K562 (cell line): ENCODE results near the gene RHEB. TPM values are rescaled to one million over a fixed set of nuclear protein-coding genes. Genes with fewer than 3 reads are reported as not detected.
A peak's percentile ranks its signal among the peaks of the same experiment; 100 is the strongest.

Source experiments
- BACH1 ChIP-seq: fragments of 200-800 bp; sonication (Bioruptor generic); IDR thresholded peaks from 2 replicates; pipeline ENCODE4 v1.6.1; 2016; ENCODE audit warnings: missing genetic modification characterization, missing compliant biosample characterization
- BHLHE40 ChIP-seq: IDR thresholded peaks from 2 replicates; pipeline ENCODE4 v1.6.1; 2011; ENCODE audit warnings: low read length, improper control_type of control experiment
- BRD4 ChIP-seq: fragments of 200-600 bp; sonication (generic); IDR thresholded peaks from 2 replicates; pipeline ENCODE4 v1.6.1; 2017; ENCODE audit warnings: inconsistent platforms
- CBFA2T2 ChIP-seq: fragments of 450-650 bp; conservative IDR thresholded peaks from 2 replicates; pipeline ENCODE4 v1.6.1; 2017; ENCODE audit warnings: mild to moderate bottlenecking
- CBX8 ChIP-seq: fragments of 200-600 bp; sonication (generic); IDR thresholded peaks from 2 replicates; pipeline ENCODE4 v1.6.1; 2012; ENCODE audit warnings: borderline replicate concordance, mixed run types, low read depth, mild to moderate bottlenecking, moderate library complexity, mixed read lengths, low read length, control low read depth, inconsistent platforms; ENCODE audit not compliant: poor library complexity, severe bottlenecking; ENCODE audit errors: extremely low read depth
- GATAD2A ChIP-seq: fragments of 450-650 bp; IDR thresholded peaks from 2 replicates; pipeline ENCODE4 v1.6.1; 2017
- GTF2E2 ChIP-seq: fragments of 200-800 bp; sonication (Bioruptor generic); IDR thresholded peaks from 2 replicates; pipeline ENCODE4 v1.6.1; 2016; ENCODE audit warnings: missing genetic modification characterization, missing compliant biosample characterization
- HLTF ChIP-seq: fragments of 450-650 bp; IDR thresholded peaks from 2 replicates; pipeline ENCODE4 v1.6.1; 2016
- KLF10 ChIP-seq: fragments of 250-450 bp; sonication (Bioruptor Pico); IDR thresholded peaks from 2 replicates; pipeline ENCODE4 v1.6.1; 2021; ENCODE audit warnings: matching md5 sums
- MYC ChIP-seq, 2 experiments: fragments of 250-450 bp in 1 of 2; sonication (Bioruptor Pico) in 1 of 2; IDR thresholded peaks; 2 replicates each; pipeline versions ENCODE4 v1.5.1 to v1.6.1; 2012 to 2021; ENCODE audit warnings: low read depth in 2 of 2, borderline replicate concordance in 1 of 2, improper control_type of control experiment in 1 of 2, low read length in 1 of 2, mild to moderate bottlenecking in 1 of 2, moderate library complexity in 1 of 2
- NR4A1 ChIP-seq, 2 experiments: fragments of 250-450 bp in 1 of 2; fragments of 450-650 bp in 1 of 2; sonication (Bioruptor Pico) in 1 of 2; IDR thresholded peaks; 2 replicates each; pipeline versions ENCODE4 v1.4.0 to v1.6.1; 2016 to 2020; ENCODE audit warnings: mild to moderate bottlenecking in 2 of 2, missing compliant biosample characterization in 1 of 2, missing genetic modification characterization in 1 of 2, moderate library complexity in 1 of 2
- SAFB2 ChIP-seq: fragments of 200-400 bp; formaldehyde crosslinking; IDR thresholded peaks from 2 replicates; pipeline ENCODE4 v1.6.1; 2018; ENCODE audit warnings: borderline replicate concordance, low read length, low read depth, moderate library complexity; ENCODE audit not compliant: severe bottlenecking
- SREBF2 ChIP-seq: sonication (generic); formaldehyde crosslinking; IDR thresholded peaks from 2 replicates; pipeline ENCODE4 v1.4.0; 2020; ENCODE audit warnings: mild to moderate bottlenecking, missing genetic modification reagents
- TAF7 ChIP-seq: fragments of 450-650 bp; IDR thresholded peaks from 2 replicates; pipeline ENCODE4 v1.6.1; 2016; ENCODE audit warnings: missing genetic modification characterization, missing compliant biosample characterization
- THRAP3 ChIP-seq: fragments of 450-650 bp; IDR thresholded peaks from 2 replicates; pipeline ENCODE4 v1.6.1; 2016; ENCODE audit warnings: mild to moderate bottlenecking, inconsistent platforms, borderline replicate concordance
- ZBED1 ChIP-seq: IDR thresholded peaks from 2 replicates; pipeline ENCODE4 v1.6.1; 2014
- ZFP30 ChIP-seq: fragments of 250-450 bp; sonication (Bioruptor Pico); IDR thresholded peaks from 2 replicates; pipeline ENCODE4 v1.8.0; 2022; ENCODE audit warnings: moderate library complexity, mild to moderate bottlenecking, inconsistent platforms, borderline replicate concordance
- ZNF780A ChIP-seq: fragments of 250-450 bp; sonication (Bioruptor Pico); IDR thresholded peaks from 2 replicates; pipeline ENCODE4 v1.5.0; 2021; ENCODE audit warnings: mild to moderate bottlenecking
- ZSCAN29 ChIP-seq: fragments of 450-650 bp; IDR thresholded peaks from 2 replicates; pipeline ENCODE4 v1.6.1; 2017
- polyA plus RNA-seq, 8 experiments: library from polyadenylated mRNA; depleted of rRNA in 4 of 8; stranded (reverse) in 5 of 8; unstranded in 3 of 8; fragments of >200 nt; fragmentation: Nextera tagmentation in 2 of 8; fragmentation: Illumina TruSeq in 1 of 8; extraction: Ambion mirVana in 2 of 8; extraction: Trizol in 1 of 8; gene quantifications; 2 replicates each; pipeline versions ENCODE4 v1.2.1 to v1.2.3, GENCODE V29; 2011 to 2014; ENCODE audit warnings: inconsistent platforms in 1 of 8, missing spikeins in 1 of 8
- total RNA-seq, 7 experiments: library from RNA; depleted of rRNA in 6 of 7; stranded (reverse); fragments of >200 nt in 6 of 7; fragmentation: Illumina TruSeq in 2 of 7; extraction: Trizol in 2 of 7; gene quantifications; 2 replicates each; pipeline versions ENCODE4 v1.2.1 to v1.2.3, GENCODE V29; 2011 to 2021; ENCODE audit warnings: low replicate concordance in 1 of 7
- TF ChIP-seq, protein P1 (sequence below): fragments of 250-450 bp; sonication (Bioruptor Pico); IDR thresholded peaks from 2 replicates; pipeline ENCODE4 v1.8.0; 2022; ENCODE audit warnings: moderate library complexity, mild to moderate bottlenecking, inconsistent platforms
- TF ChIP-seq, protein P2 (sequence below): IDR thresholded peaks from 2 replicates; pipeline ENCODE4 v1.6.1; 2011; ENCODE audit not compliant: insufficient read length; ENCODE audit errors: extremely low read depth
- TF ChIP-seq, protein P3 (sequence below), 2 experiments: fragments of 450-650 bp in 1 of 2; IDR thresholded peaks; 2 replicates each; pipeline ENCODE4 v1.6.1; 2011 to 2017; ENCODE audit warnings: low read depth in 2 of 2, antibody characterized with exemption in 1 of 2, borderline replicate concordance in 1 of 2, low read length in 1 of 2, mild to moderate bottlenecking in 1 of 2, mixed read lengths in 1 of 2; ENCODE audit not compliant: control insufficient read depth in 1 of 2

The RHEB gene
- total and polyA plus RNA-seq, 9 of the 15 experiments (the other 6 are each of a cell fraction or from before 2014, with no cell fraction given): 28.5 to 249 (median 182) TPM

DNA sequence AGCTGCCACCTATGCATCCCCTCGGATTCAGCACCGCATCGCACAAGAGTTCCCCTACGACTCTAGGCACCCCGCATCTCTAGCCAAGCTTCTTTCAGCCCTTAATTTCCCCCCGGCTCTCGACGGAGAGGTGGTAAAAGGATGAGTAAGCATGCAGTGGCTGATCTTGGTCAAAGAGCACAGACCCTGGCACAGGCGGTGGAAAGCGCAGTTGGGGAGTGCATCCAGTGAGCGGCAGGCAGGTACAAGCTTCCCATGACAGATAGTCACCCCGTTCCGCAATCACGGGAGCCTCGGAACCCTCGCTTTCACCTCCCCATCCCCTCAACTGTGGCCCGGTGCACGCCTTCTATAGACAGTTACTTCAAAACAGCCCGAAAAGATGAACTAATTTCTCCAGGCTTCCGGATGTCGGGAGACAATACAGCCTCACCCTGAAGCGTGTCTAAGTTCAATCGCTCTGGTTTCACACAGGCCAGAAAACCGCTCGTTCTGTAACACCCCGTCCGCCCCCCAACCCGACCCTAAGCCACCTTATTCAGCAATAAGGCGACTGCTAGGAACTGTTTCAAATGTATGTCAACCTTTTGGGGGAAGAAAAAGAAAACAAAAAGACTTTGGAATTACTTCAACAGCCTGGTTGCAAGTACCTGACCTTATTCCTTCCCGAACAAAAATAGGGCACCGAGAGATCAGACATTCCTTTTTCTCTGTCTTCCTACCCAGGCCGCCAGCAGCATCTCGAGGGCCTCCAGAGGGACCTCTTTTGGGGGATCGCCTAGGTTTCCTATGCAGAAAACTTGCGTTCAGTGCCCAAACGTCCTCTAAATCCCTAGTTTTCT is 1.4 kb downstream of the RHEB start (continued):
- TF ChIP-seq NR4A1 (CRISPR knock-in tag; IDR thresholded peaks at IDR 0.05) (no peak), NR4A1 (tag; IDR thresholded peaks at IDR 0.05) (no peak), SREBF2 (0 out of 2 replicates have a peak, but pooled peaks have one; percentile 75), MYC (IDR thresholded peaks at IDR 0.05; ENCODE audit: low read depth, low read length) (no peak), MYC (CRISPR knock-in tag; IDR thresholded peaks at IDR 0.05; ENCODE audit: borderline replicate concordance, low read depth) (no peak), ZBED1 (no peak), BRD4 (0 out of 2 replicates have a peak, but pooled peaks have one; percentile 11), ZFP30 (CRISPR knock-in tag) (no peak), ZSCAN29 (no peak), THRAP3 (no peak), KLF10 (CRISPR knock-in tag) (no peak), BHLHE40 (peak; percentile 27; the same call in 1 of the 2 replicates), ZNF780A (CRISPR knock-in tag) (no peak), CBX8 (no peak), GATAD2A (no peak), HLTF (no peak), TAF7 (no peak), GTF2E2 (tag) (no peak), CBFA2T2 (no peak), SAFB2 (no peak), BACH1 (tag) (no peak)
- TF ChIP-seq, protein P1, sequence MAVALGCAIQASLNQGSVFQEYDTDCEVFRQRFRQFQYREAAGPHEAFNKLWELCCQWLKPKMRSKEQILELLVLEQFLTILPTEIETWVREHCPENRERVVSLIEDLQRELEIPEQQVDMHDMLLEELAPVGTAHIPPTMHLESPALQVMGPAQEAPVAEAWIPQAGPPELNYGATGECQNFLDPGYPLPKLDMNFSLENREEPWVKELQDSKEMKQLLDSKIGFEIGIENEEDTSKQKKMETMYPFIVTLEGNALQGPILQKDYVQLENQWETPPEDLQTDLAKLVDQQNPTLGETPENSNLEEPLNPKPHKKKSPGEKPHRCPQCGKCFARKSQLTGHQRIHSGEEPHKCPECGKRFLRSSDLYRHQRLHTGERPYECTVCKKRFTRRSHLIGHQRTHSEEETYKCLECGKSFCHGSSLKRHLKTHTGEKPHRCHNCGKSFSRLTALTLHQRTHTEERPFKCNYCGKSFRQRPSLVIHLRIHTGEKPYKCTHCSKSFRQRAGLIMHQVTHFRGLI (CRISPR knock-in tag): no peak
- TF ChIP-seq, protein P2, sequence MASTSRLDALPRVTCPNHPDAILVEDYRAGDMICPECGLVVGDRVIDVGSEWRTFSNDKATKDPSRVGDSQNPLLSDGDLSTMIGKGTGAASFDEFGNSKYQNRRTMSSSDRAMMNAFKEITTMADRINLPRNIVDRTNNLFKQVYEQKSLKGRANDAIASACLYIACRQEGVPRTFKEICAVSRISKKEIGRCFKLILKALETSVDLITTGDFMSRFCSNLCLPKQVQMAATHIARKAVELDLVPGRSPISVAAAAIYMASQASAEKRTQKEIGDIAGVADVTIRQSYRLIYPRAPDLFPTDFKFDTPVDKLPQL: no peak
- TF ChIP-seq, protein P3, sequence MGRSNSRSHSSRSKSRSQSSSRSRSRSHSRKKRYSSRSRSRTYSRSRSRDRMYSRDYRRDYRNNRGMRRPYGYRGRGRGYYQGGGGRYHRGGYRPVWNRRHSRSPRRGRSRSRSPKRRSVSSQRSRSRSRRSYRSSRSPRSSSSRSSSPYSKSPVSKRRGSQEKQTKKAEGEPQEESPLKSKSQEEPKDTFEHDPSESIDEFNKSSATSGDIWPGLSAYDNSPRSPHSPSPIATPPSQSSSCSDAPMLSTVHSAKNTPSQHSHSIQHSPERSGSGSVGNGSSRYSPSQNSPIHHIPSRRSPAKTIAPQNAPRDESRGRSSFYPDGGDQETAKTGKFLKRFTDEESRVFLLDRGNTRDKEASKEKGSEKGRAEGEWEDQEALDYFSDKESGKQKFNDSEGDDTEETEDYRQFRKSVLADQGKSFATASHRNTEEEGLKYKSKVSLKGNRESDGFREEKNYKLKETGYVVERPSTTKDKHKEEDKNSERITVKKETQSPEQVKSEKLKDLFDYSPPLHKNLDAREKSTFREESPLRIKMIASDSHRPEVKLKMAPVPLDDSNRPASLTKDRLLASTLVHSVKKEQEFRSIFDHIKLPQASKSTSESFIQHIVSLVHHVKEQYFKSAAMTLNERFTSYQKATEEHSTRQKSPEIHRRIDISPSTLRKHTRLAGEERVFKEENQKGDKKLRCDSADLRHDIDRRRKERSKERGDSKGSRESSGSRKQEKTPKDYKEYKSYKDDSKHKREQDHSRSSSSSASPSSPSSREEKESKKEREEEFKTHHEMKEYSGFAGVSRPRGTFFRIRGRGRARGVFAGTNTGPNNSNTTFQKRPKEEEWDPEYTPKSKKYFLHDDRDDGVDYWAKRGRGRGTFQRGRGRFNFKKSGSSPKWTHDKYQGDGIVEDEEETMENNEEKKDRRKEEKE (IDR thresholded peaks at IDR 0.05; ENCODE audit: borderline replicate concordance in 1 of 2, control insufficient read depth in 1 of 2, low read depth in 2 of 2, low read length in 1 of 2): no peak
